Kidney (tissue), 14 donors: ENCODE results near the gene OR52E1. TPM values are rescaled to one million over a fixed set of nuclear protein-coding genes. Genes with fewer than 3 reads are reported as not detected.

ENCODE experiments used
- DNase-seq, 5 donors: peaks; one replicate each; pipeline ENCODE4 v3.0.0-alpha.2; 2013 to 2020
- FAIRE-seq: peaks from 2 replicates; lab custom pipeline; 2012; peaks lifted over from hg19 to GRCh38; lab: Jason Lieb, UNC
- H3K27ac ChIP-seq, 2 donors: one replicate each; pipeline ENCODE4 v1.7.0; 2013; ENCODE audit warnings: low read depth in 2 of 2, low read length in 2 of 2, inconsistent platforms in 1 of 2
- H3K27me3 ChIP-seq: one replicate; pipeline ENCODE4 v1.7.1; 2013; ENCODE audit warnings: low read length, inconsistent platforms; ENCODE audit not compliant: control insufficient read depth, insufficient read depth
- H3K36me3 ChIP-seq, 3 donors: one replicate each; pipeline versions ENCODE4 v1.7.0 to v1.7.1; 2013; ENCODE audit warnings: low read length in 3 of 3, control low read depth in 1 of 3, inconsistent platforms in 1 of 3; ENCODE audit not compliant: insufficient read depth in 3 of 3, control insufficient read depth in 2 of 3
- H3K4me1 ChIP-seq, 3 donors: one replicate each; pipeline versions ENCODE4 v1.7.0 to v1.7.1; 2013; ENCODE audit warnings: low read length in 3 of 3, inconsistent platforms in 1 of 3, low read depth in 1 of 3; ENCODE audit not compliant: control insufficient read depth in 2 of 3, insufficient read depth in 2 of 3
- H3K4me3 ChIP-seq, 3 donors: one replicate each; pipeline versions ENCODE4 v1.7.0 to v1.8.1; 2013; ENCODE audit warnings: low read length in 3 of 3, control low read depth in 1 of 3, inconsistent platforms in 1 of 3
- H3K9ac ChIP-seq, 3 donors: one replicate each; pipeline versions ENCODE4 v1.7.0 to v1.7.1; 2013; ENCODE audit warnings: low read length in 3 of 3, control low read depth in 1 of 3, inconsistent platforms in 1 of 3
- H3K9me3 ChIP-seq, 3 donors: one replicate each; pipeline versions ENCODE4 v1.7.0 to v1.7.1; 2013; ENCODE audit warnings: low read length in 3 of 3, control low read depth in 1 of 3, inconsistent platforms in 1 of 3; ENCODE audit not compliant: control insufficient read depth in 2 of 3, insufficient read depth in 1 of 3
- CTCF ChIP-seq: IDR thresholded peaks from 3 replicates; pipeline ENCODE4 v1.5.1; 2012; ENCODE audit warnings: mild to moderate bottlenecking, moderate library complexity, borderline replicate concordance; ENCODE audit not compliant: insufficient read depth; ENCODE audit errors: extremely low read depth
- intact Hi-C: fragments of 100-400 bp; cut with DNase I; formaldehyde crosslinking; loops from one replicate; pipeline ENCODE4 v1.11.1; 2022
- polyA plus RNA-seq: library from polyadenylated mRNA; stranded (reverse); fragments of 350-450 nt; fragmentation: Illumina TruSeq; extraction: RNeasy Lipid Tissue Mini Kit (QIAGEN cat#74804); gene quantifications from one replicate; pipeline ENCODE4 v1.2.3, GENCODE V29; 2014; ENCODE audit warnings: low read depth, low replicate concordance; ENCODE audit not compliant: insufficient read depth
- total RNA-seq: library from RNA; stranded (reverse); fragmentation: NEBNext Ultra II Directional; extraction: Animal tissue kit (Norgen Biotek cat#: 25700); gene quantifications from one replicate; pipeline ENCODE4 v1.2.1, GENCODE V29; 2021
- donor health status: control.
- donor health status: control.
- donor health status: control.
- donor health status: control.
- donor health status: control.
- donor health status: DM: yes; HTN: yes; CAD: no.
- donor health status: Normal renal cell carcinoma (clear cell type).

OR52E1 gene
- total and polyA plus RNA-seq, 2 donors from 2014 or later: not detected

- H3K27me3 ChIP-seq: no peaks in the 10 kb centered on the region
- no peaks in the 10 kb centered on the region for H3K9me3 ChIP-seq
- no peak overlapping the region for H3K27ac ChIP-seq
- no peaks in the 10 kb centered on the region for H3K36me3 ChIP-seq
- FAIRE-seq (no peak), DNase-seq (no peak)
- H3K9ac ChIP-seq: no peak overlapping the region
- no peak overlapping the region for H3K4me3 ChIP-seq
- intact Hi-C loops: no loop called here
- no peaks in the 10 kb centered on the region for H3K4me1 ChIP-seq
- no peak for TF ChIP-seq CTCF
Observed at GRCh38 chr11:5092821-5093585, 23.6 kb downstream of the OR52E1 start.

- no peak for TF ChIP-seq CTCF
- H3K4me3 ChIP-seq: no peak overlapping the region
- intact Hi-C loops: no loop called here
- no peak overlapping the region for H3K9ac ChIP-seq
- no peak overlapping the region for H3K27ac ChIP-seq
- no peaks in the 10 kb centered on the region for H3K9me3 ChIP-seq
- FAIRE-seq (no peak), DNase-seq (no peak)
- no peaks in the 10 kb centered on the region for H3K4me1 ChIP-seq
- H3K27me3 ChIP-seq: no peaks in the 10 kb centered on the region
- no peaks in the 10 kb centered on the region for H3K36me3 ChIP-seq
Observed at GRCh38 chr11:5096011-5096410, 26.6 kb downstream of the OR52E1 start.

GRCh38 chr11:5102246-5102645 is 32.9 kb downstream of the OR52E1 start:
- DNase-seq (peak in 1 of 5 donors; percentile 8), FAIRE-seq (no peak)
- H3K4me3 ChIP-seq: no peak overlapping the region
- intact Hi-C loops: no loop called here
- no peak overlapping the region for H3K9ac ChIP-seq
- H3K4me1 ChIP-seq: no peaks in the 10 kb centered on the region
- no peaks in the 10 kb centered on the region for H3K27me3 ChIP-seq
- no peaks in the 10 kb centered on the region for H3K9me3 ChIP-seq
- TF ChIP-seq CTCF: no peak
- H3K27ac ChIP-seq: no peak overlapping the region
- no peaks in the 10 kb centered on the region for H3K36me3 ChIP-seq

GRCh38 chr11:5103066-5103465 is 33.7 kb downstream of the OR52E1 start:
- H3K27ac ChIP-seq: no peak overlapping the region

More at GRCh38 chr11:5103066-5103465, 33.7 kb downstream of the OR52E1 start:
- no peak overlapping the region for H3K9ac ChIP-seq
- no peaks in the 10 kb centered on the region for H3K27me3 ChIP-seq
- no peaks in the 10 kb centered on the region for H3K36me3 ChIP-seq
- TF ChIP-seq CTCF: no peak
- no peaks in the 10 kb centered on the region for H3K4me1 ChIP-seq
- DNase-seq (no peak), FAIRE-seq (no peak)
- intact Hi-C loops: no loop called here
- H3K4me3 ChIP-seq: no peak overlapping the region
- no peaks in the 10 kb centered on the region for H3K9me3 ChIP-seq
